HG02623 (cell line): ENCODE measurements around the gene DPH3.

ENCODE experiments used
- ATAC-seq: cut with Tn5 transposase; IDR thresholded peaks from one replicate; pipeline ENCODE4 v1.9.1; 2021; ENCODE audit warnings: moderate library complexity; ENCODE audit not compliant: unreplicated experiment

The DPH3 gene

GRCh38 chr3:16257309-16257708, 7.4 kb downstream of the DPH3 start:
- ATAC-seq = no peak

DNA sequence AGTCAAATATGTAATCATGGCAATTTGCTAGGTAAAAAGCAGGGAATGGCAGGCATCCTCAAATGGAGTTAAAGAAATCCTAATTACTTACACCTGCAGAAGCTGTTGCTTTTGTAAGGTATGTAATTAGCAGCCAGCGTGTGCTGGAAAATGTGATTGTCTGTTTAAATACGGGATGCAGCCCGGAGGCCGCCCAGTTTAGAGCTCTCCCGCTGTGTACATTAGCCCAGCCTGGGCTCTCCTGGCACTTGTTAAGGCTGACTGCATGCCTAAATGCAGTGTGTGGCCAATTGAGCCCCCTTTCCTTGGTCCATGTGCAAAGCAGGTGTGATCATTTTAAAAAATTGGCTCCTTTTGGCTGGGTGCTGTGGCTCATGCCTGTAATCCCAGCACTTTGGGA, 9.0 kb downstream of the DPH3 start:
- no peak for ATAC-seq

- ATAC-seq = no peak
Measured at GRCh38 chr3:16255326-16255725, 9.4 kb downstream of the DPH3 start.

GRCh38 chr3:16254916-16255315, 9.8 kb downstream of the DPH3 start:
- ATAC-seq = no peak

GRCh38 chr3:16253601-16254000, 11.1 kb downstream of the DPH3 start:
- ATAC-seq = no peak

DNA sequence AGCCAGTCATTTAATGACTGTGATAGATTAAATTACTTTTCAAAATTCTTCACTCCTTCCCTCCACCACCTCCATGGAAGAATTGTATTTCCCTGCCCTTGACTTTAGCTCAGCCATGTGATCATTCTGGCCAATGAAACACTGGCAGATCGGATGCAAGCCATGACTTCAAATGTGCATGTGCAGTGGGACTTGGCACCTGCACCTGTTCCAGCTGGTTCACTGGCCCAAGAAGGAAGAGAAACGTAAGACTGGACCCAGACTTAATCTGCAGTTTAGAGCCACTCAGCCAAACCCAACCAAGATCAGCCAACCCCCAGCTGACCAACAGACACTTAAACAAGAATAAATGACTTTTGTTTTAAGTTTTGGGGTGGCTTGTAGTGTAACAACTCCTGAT, 11.8 kb downstream of the DPH3 start:
- ATAC-seq = no peak

GRCh38 chr3:16252243-16252978, 12.3 kb downstream of the DPH3 start:
- no peak for ATAC-seq

DNA sequence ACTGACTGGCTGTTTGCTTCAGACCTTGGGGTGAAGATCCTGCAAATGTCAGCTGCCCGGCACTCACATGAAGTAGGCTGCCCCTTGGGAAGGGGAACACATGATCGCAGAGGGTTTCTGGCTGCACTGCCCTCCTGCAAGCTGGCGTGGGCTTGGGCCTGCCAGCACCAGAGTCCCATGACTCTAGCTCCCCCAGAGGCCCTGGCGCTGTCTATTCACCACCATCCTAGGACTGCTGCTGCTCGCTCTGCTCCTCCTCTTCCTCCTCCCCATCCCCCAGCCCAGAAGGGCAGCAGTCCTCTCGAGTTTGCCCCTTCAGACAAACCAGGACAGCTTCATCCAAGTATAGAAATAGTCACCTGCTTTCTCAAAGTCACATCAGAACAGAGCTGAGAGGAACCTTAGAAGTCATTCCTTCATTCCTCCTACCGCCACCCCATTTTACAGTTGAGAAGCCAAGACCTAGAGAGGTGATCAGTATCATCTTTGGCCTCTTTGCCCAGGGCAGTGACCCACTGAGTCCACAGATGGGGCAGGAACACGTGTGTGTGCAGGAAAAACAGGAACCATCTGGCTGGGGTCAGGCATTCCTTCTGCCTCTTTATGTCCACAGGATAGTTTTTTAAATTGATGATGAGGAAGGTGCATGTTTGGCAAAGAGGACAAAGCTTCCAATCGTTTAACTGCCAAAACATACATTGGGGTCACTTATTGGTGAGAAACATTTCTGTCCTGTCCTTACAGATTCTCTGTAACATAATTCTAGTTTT, 13.2 kb downstream of the DPH3 start:
- no peak for ATAC-seq

DNA sequence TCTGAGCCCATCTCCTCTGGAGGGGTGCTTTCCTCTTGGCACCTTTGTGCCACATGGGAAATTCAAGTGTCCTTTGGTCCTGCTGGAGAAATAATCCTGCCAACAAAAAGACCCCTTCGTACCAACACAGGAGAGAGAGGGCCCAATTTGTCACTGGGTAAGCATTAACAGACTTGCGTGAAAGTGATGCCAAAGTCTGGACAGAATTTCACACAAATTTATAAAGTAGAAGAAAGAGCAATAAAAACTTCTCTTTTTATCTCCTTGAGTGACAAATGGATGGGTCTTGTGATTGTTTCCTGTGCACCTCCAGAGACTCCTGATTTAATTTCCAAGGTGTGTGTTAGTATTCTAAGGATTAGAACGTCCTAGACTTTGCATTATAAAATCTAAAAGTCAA, 14.9 kb downstream of the DPH3 start:
- no peak for ATAC-seq

DNA sequence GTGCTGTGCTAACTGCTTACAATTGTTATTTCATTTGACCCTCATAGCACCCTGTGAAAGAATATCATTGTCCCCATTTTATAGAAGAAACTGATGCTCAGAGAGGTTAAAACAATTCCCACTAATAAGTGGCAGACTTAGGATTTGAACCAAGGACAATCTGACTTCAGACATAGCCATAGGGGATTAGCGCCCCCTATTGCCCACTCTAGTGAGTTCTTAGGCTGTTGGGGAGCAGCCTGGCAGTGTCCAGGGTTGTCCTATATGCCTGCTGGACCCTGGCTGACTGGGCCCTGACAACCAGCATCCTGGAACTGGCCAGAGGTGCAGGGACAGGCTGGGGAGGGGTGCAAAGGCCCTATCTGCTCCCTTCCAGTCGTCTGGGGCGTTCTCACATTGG, 15.4 kb downstream of the DPH3 start:
- ATAC-seq = no peak

- no peak for ATAC-seq
Measured at GRCh38 chr3:16248556-16248955, 16.2 kb downstream of the DPH3 start.

- peak; percentile 73 for ATAC-seq
Measured at GRCh38 chr3:16247282-16248061, 17.3 kb downstream of the DPH3 start.

- ATAC-seq = no peak
Measured at GRCh38 chr3:16245609-16246008, 19.1 kb downstream of the DPH3 start.

- no peak for ATAC-seq
Measured at GRCh38 chr3:16243706-16244490, 20.8 kb downstream of the DPH3 start.

DNA sequence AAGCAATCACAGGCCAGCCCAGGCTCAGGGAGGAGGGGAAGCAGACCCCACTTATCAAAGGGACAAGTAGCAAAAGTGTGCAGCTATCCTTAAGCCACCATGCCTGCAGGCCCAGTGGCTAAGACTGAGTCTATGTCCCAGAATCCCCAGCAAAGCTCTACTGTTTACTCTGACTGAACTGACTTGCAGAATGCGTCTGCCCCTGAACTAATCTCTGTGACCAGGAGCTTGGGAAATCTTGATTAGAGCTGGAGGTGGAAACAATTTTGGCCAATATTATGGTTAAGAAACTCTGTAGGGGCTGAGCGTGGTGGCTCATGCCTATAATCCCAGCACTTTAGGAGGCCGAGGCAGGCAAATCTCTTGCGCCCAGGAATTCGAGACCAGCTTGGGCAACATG, 22.6 kb downstream of the DPH3 start:
- ATAC-seq = no peak

GRCh38 chr3:16241225-16241624, 23.5 kb downstream of the DPH3 start:
- no peak for ATAC-seq

GRCh38 chr3:16240229-16241023, 24.3 kb downstream of the DPH3 start:
- no peak for ATAC-seq

DNA sequence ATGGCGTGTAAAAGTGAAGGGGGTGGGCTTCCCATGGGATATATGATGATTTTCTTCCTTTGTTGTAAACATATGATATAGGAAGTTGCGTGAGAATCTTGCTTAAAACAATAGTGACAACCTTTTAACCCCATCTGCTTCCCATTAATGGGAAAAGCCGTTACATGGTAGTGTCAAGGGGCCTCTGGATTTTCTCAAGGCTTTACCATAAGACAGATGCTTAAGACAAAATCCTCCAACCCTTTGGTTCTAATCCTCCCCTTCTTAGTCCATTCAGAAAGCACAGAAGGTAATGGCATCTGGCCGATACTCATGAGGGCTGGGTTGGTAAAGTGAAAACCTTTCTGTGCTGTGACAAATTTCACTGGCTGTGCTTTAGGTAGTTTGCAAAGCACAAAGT, 25.0 kb downstream of the DPH3 start:
- ATAC-seq = no peak

DNA sequence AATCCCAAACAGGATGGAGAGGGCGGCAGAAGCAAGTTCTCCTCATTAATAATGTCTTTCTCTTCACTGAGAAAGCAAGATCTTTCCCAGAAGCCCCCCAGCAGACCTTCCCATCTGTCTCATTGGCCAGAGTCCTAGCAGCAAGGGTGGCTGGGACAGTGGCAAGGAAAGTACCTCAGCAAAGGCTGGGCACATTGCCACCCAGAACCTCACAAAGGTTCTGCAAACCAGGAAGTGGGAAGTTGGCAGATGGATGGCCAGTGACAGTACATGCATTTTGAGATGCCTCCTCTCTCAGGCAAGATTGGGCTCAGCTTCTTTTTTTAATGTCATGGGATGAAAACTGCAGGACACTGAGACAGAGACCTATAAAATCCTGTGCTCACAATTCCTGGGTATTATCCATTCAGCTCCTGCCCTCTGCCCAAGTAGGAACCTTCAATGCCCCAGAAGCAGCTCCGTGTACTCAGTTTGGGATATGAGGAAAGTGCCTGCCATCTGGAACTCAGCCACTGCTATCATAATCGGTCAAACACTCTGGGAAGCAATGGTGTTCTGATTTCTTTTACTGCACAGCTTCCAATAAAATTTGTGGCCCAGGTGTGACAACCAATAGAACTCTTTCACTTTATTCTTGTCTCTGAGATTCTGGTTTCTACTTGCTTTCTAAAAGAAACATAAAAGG, 25.5 kb downstream of the DPH3 start:
- ATAC-seq = no peak
